ENCODE data around the gene ATP8A2. TPM values are rescaled to one million over a fixed set of nuclear protein-coding genes. Genes with fewer than 3 reads are reported as not detected.
"Not testable (repeated sequence)": the region's sequence is repeated elsewhere in the genome, so short reads cannot be mapped to it uniquely, and the experiment has no call there.

ATP8A2 gene
- polyA plus RNA-seq, 5 donors: 9.1 to 13.1 (median 12.3) TPM

- DNase-seq: no peak
Observed at GRCh38 chr13:25538276-25538675, 166.5 kb downstream of the ATP8A2 start.

GRCh38 chr13:25541434-25542123 lies 169.8 kb downstream of the ATP8A2 start:
- DNase-seq: no peak

GRCh38 chr13:25548991-25549390 lies 177.2 kb downstream of the ATP8A2 start:
- DNase-seq: not testable (repeated sequence)

GRCh38 chr13:25561812-25562211 lies 190.0 kb downstream of the ATP8A2 start:
- no peak for DNase-seq

- no peak for DNase-seq
Observed at GRCh38 chr13:25570185-25570584, 198.4 kb downstream of the ATP8A2 start.

- DNase-seq: no peak
Observed at GRCh38 chr13:25571237-25571636, 199.5 kb downstream of the ATP8A2 start.

GRCh38 chr13:25572171-25572570 lies 200.4 kb downstream of the ATP8A2 start:
- DNase-seq: not testable (repeated sequence)

- DNase-seq: peak; percentile 77 to 89
Observed at GRCh38 chr13:25574437-25575411, 202.9 kb downstream of the ATP8A2 start.

- no peak for DNase-seq
Observed at GRCh38 chr13:25575562-25575961, 203.8 kb downstream of the ATP8A2 start.

- no peak for DNase-seq
Observed at GRCh38 chr13:25578526-25578925, 206.8 kb downstream of the ATP8A2 start.

- no peak for DNase-seq
Observed at GRCh38 chr13:25579221-25579620, 207.4 kb downstream of the ATP8A2 start.

GRCh38 chr13:25581351-25581750 lies 209.6 kb downstream of the ATP8A2 start:
- DNase-seq: no peak

- DNase-seq: no peak
Observed at GRCh38 chr13:25584087-25584486, 212.3 kb downstream of the ATP8A2 start.

- peak; percentile 76 to 82 for DNase-seq
Observed at GRCh38 chr13:25585000-25585399, 213.2 kb downstream of the ATP8A2 start.

GRCh38 chr13:25587326-25587980 lies 215.7 kb downstream of the ATP8A2 start:
- no peak for DNase-seq

- no peak for DNase-seq
Observed at GRCh38 chr13:25588336-25589060, 216.7 kb downstream of the ATP8A2 start.

GRCh38 chr13:25598421-25598820 lies 226.6 kb downstream of the ATP8A2 start:
- DNase-seq: no peak

- DNase-seq: no peak
Observed at GRCh38 chr13:25602176-25602575, 230.4 kb downstream of the ATP8A2 start.

- DNase-seq: no peak
Observed at GRCh38 chr13:25604106-25604505, 232.3 kb downstream of the ATP8A2 start.

GRCh38 chr13:25607096-25607495 lies 235.3 kb downstream of the ATP8A2 start:
- no peak for DNase-seq

- no peak for DNase-seq
Observed at GRCh38 chr13:25608181-25608580, 236.4 kb downstream of the ATP8A2 start.

- DNase-seq: no peak
Observed at GRCh38 chr13:25616674-25617073, 244.9 kb downstream of the ATP8A2 start.
